Activated B cell treated with CpG ODN at 0.5 μM for 24 hours (primary cell): ENCODE results near the gene HLA-DQB1. TPM values are rescaled to one million over a fixed set of nuclear protein-coding genes. Genes with fewer than 3 reads are reported as not detected.

Experiments
- ATAC-seq: fragments of 200-7000 bp; cut with Tn5 transposase; one replicate; pipeline ENCODE4 v1.10.0; 2021; ENCODE audit warnings: low read depth, mild to moderate bottlenecking, moderate library complexity
- CTCF ChIA-PET: fragments of 350-600 bp; sonication (Branson Sonifier 250); formaldehyde crosslinking; loops from one replicate; lab custom pipeline; 2021; ENCODE audit warnings: antibody characterized with exemption; lab: Charles Lee
- POLR2A ChIA-PET: fragments of 350-600 bp; sonication (Branson Sonifier 250); formaldehyde crosslinking; loops from one replicate; lab custom pipeline; 2021; ENCODE audit warnings: antibody characterized with exemption; lab: Charles Lee
- DNase-seq: peaks from one replicate; pipeline ENCODE4 v3.0.0; 2022
- H3K27ac Mint-ChIP-seq: one replicate; pipeline ENCODE4 v1.8.0; 2020; ENCODE audit warnings: mixed read lengths
- H3K27me3 Mint-ChIP-seq: one replicate; pipeline ENCODE4 v1.8.0; 2021; ENCODE audit warnings: mixed read lengths
- H3K36me3 Mint-ChIP-seq: one replicate; pipeline ENCODE4 v1.8.0; 2021; ENCODE audit warnings: low read depth, mixed read lengths
- H3K4me1 Mint-ChIP-seq: one replicate; pipeline ENCODE4 v1.8.0; 2021; ENCODE audit warnings: mixed read lengths
- H3K4me3 Mint-ChIP-seq: one replicate; pipeline ENCODE4 v1.8.0; 2020; ENCODE audit warnings: mild to moderate bottlenecking, mixed read lengths
- H3K9me3 Mint-ChIP-seq: one replicate; pipeline ENCODE4 v1.8.0; 2020; ENCODE audit warnings: mixed read lengths
- intact Hi-C: fragments of 100-400 bp; cut with micrococcal nuclease; formaldehyde crosslinking; loops from one replicate; pipeline ENCODE4 v1.15.1; 2024
- total RNA-seq: library from RNA; stranded (reverse); gene quantifications from 2 replicates; pipeline ENCODE4 v1.2.3, GENCODE V29; 2022
- TF ChIP-seq, protein P1 (sequence below): fragments of 200-600 bp; IDR thresholded peaks from one replicate; pipeline ENCODE4 v1.8.0; 2022; ENCODE audit warnings: antibody characterized with exemption, mild to moderate bottlenecking

HLA-DQB1 gene
- total RNA-seq, 1 donor from 2014 or later, result 262 TPM

DNA sequence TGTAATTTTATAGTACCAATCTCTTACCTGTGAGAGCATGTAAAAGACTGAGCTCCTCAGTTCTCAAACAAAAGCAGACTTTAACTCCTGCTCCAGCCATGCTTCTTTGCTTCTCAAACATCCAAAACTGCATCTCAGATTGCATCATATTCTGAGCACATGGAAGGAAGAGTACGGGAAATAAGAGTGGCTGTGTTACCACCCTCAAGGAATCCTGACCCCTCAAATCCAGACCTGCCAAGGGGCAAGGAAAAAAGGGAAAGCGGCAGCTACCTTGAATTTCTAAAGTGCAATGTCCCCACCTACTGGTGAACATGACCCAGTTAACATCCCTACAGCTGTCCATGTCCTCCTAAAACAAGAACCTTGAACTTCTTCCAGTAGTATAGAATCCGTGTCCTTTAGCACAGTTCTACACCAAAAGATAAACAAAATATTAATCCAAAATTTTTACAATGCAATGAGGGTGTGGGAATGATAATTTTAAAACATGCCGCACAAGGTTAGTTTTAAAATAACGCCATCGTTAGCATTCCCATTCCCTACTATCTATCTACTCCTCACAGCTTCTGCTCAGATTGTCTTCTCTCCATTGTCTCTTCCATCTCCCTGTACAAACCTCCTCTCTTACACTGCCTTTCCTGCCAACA is 34.1 kb upstream of the HLA-DQB1 start:
- peaks cover 2% of the 10 kb centered on the region for H3K9me3 Mint-ChIP-seq
- TF ChIP-seq, protein P1, sequence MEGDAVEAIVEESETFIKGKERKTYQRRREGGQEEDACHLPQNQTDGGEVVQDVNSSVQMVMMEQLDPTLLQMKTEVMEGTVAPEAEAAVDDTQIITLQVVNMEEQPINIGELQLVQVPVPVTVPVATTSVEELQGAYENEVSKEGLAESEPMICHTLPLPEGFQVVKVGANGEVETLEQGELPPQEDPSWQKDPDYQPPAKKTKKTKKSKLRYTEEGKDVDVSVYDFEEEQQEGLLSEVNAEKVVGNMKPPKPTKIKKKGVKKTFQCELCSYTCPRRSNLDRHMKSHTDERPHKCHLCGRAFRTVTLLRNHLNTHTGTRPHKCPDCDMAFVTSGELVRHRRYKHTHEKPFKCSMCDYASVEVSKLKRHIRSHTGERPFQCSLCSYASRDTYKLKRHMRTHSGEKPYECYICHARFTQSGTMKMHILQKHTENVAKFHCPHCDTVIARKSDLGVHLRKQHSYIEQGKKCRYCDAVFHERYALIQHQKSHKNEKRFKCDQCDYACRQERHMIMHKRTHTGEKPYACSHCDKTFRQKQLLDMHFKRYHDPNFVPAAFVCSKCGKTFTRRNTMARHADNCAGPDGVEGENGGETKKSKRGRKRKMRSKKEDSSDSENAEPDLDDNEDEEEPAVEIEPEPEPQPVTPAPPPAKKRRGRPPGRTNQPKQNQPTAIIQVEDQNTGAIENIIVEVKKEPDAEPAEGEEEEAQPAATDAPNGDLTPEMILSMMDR, result peak; percentile 32
- POLR2A ChIA-PET, result interaction anchor here (0.5 to 1.8 kb wide), 19 partner anchors 8 to 1197 kb away, joined by 3 to 12 read pairs (median 5); partner anchors contain the start of genes HLA-DQB1, HLA-DRA, PSMB8 and TAP2
- intact Hi-C loops, result loop anchor here (1.0 to 2.0 kb wide), 7 partner anchors 32 to 455 kb away; no protein-coding TSS in a partner anchor
- H3K27me3 Mint-ChIP-seq, result no peaks in the 10 kb centered on the region
- CTCF ChIA-PET, result interaction anchor here (0.6 to 3.3 kb wide), 37 partner anchors 8 to 455 kb away, joined by 3 to 65 read pairs (median 4); partner anchors contain the start of genes HLA-DQB1 and TAP2
- peak overlapping the region; percentile 91 for H3K27ac Mint-ChIP-seq
- ATAC-seq, result peak; percentile 80
- DNase-seq, result no peak
- peaks cover 32% of the 10 kb centered on the region for H3K4me1 Mint-ChIP-seq
- H3K36me3 Mint-ChIP-seq, result no peaks in the 10 kb centered on the region
- H3K4me3 Mint-ChIP-seq, result peak overlapping the region; percentile 86

DNA sequence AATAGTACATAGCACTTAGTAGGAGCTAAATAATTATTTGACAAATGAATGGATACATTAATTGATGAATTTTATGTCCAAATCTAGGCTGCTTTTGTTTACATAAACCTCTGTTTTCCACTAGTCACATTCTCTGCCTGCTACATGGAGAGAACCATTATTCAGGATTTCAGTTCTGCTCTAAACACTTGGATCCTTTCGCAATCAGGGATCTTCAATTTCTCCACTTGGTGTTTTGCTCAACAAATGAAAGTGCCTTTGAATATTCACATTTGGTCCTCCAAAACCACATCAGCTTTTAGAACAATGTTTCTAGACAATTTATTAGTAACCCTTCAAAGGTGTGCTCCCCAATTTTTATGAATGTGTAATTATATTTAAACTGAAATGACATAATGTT is 30.6 kb upstream of the HLA-DQB1 start:
- Mint-ChIP-seq H3K9me3 (peaks cover 8% of the 10 kb centered on the region), H3K36me3 (no peaks in the 10 kb centered on the region), H3K4me3 (no peak overlapping the region), H3K27me3 (no peaks in the 10 kb centered on the region), H3K4me1 (peaks cover 38% of the 10 kb centered on the region), H3K27ac (peak overlapping the region; percentile 7)
- CTCF ChIA-PET, result interaction anchor here (0.9 kb wide), 1 partner anchor 284 kb away, joined by 3 read pairs; no protein-coding TSS in a partner anchor
- DNase-seq (no peak), ATAC-seq (no peak)
- TF ChIP-seq, protein P1, result no peak
- POLR2A ChIA-PET, result interaction anchor here (0.8 to 1.9 kb wide), 4 partner anchors 29 to 264 kb away, joined by 3 to 7 read pairs (median 4); partner anchors contain the start of gene HLA-DQB1
- intact Hi-C loops, result loop anchor here (5.0 kb wide), 1 partner anchor 115 kb away; no protein-coding TSS in a partner anchor

DNA sequence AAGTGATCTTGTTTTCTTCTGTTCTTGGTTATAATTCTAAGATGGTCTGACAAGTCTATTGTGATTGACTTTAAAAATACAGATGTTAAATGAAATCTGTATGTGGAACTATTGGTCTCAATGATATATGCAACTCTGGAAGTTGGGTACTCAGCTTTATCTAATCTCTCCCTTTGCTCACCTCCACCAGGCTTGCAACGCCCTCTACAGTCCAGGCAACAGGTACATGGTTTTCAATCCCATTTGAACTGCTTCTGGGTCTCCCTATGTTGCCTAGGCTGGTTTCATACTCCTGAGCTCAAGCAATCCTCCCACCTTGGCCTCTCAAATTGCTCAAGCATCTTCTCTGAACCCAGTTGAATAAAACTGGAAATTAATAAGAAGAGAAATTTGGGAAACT is 25.6 kb upstream of the HLA-DQB1 start:
- TF ChIP-seq, protein P1, result no peak
- peak overlapping the region; percentile 85 for H3K27ac Mint-ChIP-seq
- POLR2A ChIA-PET, result interaction anchor here (0.6 to 8.4 kb wide), 19 partner anchors 9 to 516 kb away, joined by 3 to 387 read pairs (median 5); partner anchors contain the start of genes HLA-DQA1, HLA-DQB1, HLA-DRA and HLA-DRB5

DNA sequence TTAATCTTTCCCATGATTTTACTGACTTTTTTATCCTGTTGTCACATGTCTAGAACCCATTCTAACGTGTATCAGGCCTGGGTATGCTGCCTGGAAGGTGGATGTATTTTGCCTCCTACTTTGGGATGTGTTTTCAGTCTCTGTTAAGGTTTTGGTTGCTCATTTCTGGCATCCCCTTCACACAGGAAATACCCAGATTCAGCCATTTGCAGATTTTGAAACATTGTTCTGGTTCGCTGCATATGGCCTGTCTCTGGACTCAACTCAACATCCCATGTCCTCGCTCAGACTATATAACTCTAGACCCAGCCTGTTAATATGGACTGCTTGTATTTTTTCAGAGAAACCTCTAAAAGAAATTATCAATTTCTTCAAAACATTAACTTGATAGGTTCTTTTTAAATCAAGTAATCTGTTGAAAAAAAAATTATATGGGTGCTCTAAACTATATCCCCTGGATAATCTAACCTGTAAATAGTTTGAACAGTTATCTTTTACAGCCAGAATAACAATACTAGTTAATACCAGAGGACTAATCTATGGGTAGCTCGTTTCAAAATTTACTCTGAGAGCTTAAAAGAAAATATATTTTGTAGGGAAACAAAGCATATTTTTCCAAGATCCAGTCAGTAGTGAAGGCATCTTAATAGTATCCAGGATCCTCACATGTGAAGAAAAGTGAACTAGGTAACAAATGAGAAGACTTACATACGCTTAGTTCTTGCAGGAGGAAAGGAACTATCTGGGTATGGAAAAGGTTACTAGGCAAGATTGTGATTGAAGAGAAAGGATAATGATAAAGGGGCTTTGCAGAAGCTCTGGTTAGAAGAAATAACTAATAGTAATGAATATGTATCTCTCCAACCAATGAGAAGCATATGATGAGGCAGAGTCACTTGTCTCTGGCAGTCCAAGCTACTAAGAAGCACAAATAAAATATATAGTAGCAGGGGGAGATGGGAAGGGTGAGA is 23.4 kb upstream of the HLA-DQB1 start:
- ChIA-PET POLR2A (interaction anchor here (0.7 to 8.4 kb wide), 34 partner anchors 11 to 280 kb away, joined by 3 to 387 read pairs (median 5); partner anchors contain the start of genes HLA-DQA1, HLA-DQB1, HLA-DRA and HLA-DRB1), CTCF (interaction anchor here (0.7 to 2.3 kb wide), 10 partner anchors 11 to 276 kb away, joined by 3 to 15 read pairs (median 4); partner anchors contain the start of gene HLA-DQB1)
- TF ChIP-seq, protein P1, result no peak
- ATAC-seq (peak; percentile 71), DNase-seq (no peak)
- H3K9me3 Mint-ChIP-seq, result peaks cover 3% of the 10 kb centered on the region
- peak overlapping the region; percentile 94 for H3K27ac Mint-ChIP-seq
- intact Hi-C loops, result loop anchor here (1.0 to 5.0 kb wide), 2 partner anchors 22 to 33 kb away; no protein-coding TSS in a partner anchor
- no peaks in the 10 kb centered on the region for H3K36me3 Mint-ChIP-seq
- peaks cover 59% of the 10 kb centered on the region for H3K4me1 Mint-ChIP-seq
- peak overlapping the region; percentile 68 for H3K4me3 Mint-ChIP-seq
- H3K27me3 Mint-ChIP-seq, result no peaks in the 10 kb centered on the region

More for the DNA sequence above, 25.6 kb upstream of the HLA-DQB1 start:
- Mint-ChIP-seq H3K36me3 (no peaks in the 10 kb centered on the region), H3K27me3 (no peaks in the 10 kb centered on the region), H3K4me3 (peak overlapping the region; percentile 3), H3K4me1 (peaks cover 54% of the 10 kb centered on the region), H3K9me3 (peaks cover 8% of the 10 kb centered on the region)
- DNase-seq, result no peak
- CTCF ChIA-PET, result interaction anchor here (0.6 to 1.4 kb wide), 21 partner anchors 9 to 278 kb away, joined by 3 to 26 read pairs (median 4); partner anchors contain the start of genes HLA-DQA1 and HLA-DQB1
- intact Hi-C loops, result loop anchor here (1.0 to 5.0 kb wide), 4 partner anchors 35 to 260 kb away; no protein-coding TSS in a partner anchor
- ATAC-seq, result peak; percentile 49
